ENCODE results near the gene HTR1E. TPM values are rescaled to one million over a fixed set of nuclear protein-coding genes. Genes with fewer than 3 reads are reported as not detected.

HTR1E gene
- total and polyA plus RNA-seq, 9 of the 15 experiments (the other 6 are each of a cell fraction or from before 2014, with no cell fraction given) = not detected

- Histone ChIP-seq H3K27ac (ENCODE audit: extremely low read depth, low read depth, low read length) (no peak overlapping the region), H3K9me3 (replicated peaks; ENCODE audit: control insufficient read depth, insufficient read depth, low read depth, low read length) (no peaks in the 10 kb centered on the region), H3K27me3 (ENCODE audit: control insufficient read depth in 2 of 2, insufficient read depth in 2 of 2, low read length in 2 of 2) (peaks cover 0 to 13% of the 10 kb centered on the region in 2 experiments; a peak in 3 of 5 replicates), H3K9me1 (ENCODE audit: control insufficient read depth, insufficient read depth, low read length) (no peaks in the 10 kb centered on the region), H2AFZ (ENCODE audit: low read depth, low read length) (no peak overlapping the region), H3K36me3 (ENCODE audit: control insufficient read depth, insufficient read depth, low read length) (no peaks in the 10 kb centered on the region), H3K4me1 (replicated peaks in 1 of 2; ENCODE audit: control insufficient read depth in 2 of 2, insufficient read depth in 2 of 2, low read length in 2 of 2) (no peaks in the 10 kb centered on the region), H4K20me1 (replicated peaks; ENCODE audit: control insufficient read depth, insufficient read depth, low read length) (no peaks in the 10 kb centered on the region), H3K79me2 (ENCODE audit: control insufficient read depth, insufficient read depth, low read length) (no peaks in the 10 kb centered on the region), H3K4me2 (ENCODE audit: insufficient read depth, low read length) (no peak overlapping the region), H3K4me3 (no peak overlapping the region), H3K9ac (ENCODE audit: insufficient read depth in 1 of 2, low read depth in 2 of 2, low read length in 2 of 2) (no peak overlapping the region)
- BruUV-seq (replicated peaks) = no TSS peak
- FAIRE-seq = no peak
- POLR2A ChIA-PET = no interaction called here
- WGBS (ENCODE audit: insufficient coverage, low coverage, missing lambda C conversion rate) = 0% methylated on average over 3 of the region's 3 CpGs
- no peak for DNase-seq (ENCODE audit: extremely low read depth in 1 of 4, low spot score in 3 of 4)
- in situ Hi-C loops (cut with MboI) (no loop called here), intact Hi-C loops (cut with micrococcal nuclease) (no loop called here)
- TF ChIP-seq MAFG (tag; conservative IDR thresholded peaks at IDR 0.05) = peak; percentile 47; the same call in 1 of the 2 replicates
- TF ChIP-seq C11orf30 (IDR thresholded peaks at IDR 0.05; ENCODE audit: low read depth) = peak; percentile 50
- peak; percentile 69 for TF ChIP-seq ZNF316 (IDR thresholded peaks at IDR 0.05)
- no peak for TF ChIP-seq TAF15 (IDR thresholded peaks at IDR 0.05; ENCODE audit: low read depth, low read length)
- TF ChIP-seq, protein P1, sequence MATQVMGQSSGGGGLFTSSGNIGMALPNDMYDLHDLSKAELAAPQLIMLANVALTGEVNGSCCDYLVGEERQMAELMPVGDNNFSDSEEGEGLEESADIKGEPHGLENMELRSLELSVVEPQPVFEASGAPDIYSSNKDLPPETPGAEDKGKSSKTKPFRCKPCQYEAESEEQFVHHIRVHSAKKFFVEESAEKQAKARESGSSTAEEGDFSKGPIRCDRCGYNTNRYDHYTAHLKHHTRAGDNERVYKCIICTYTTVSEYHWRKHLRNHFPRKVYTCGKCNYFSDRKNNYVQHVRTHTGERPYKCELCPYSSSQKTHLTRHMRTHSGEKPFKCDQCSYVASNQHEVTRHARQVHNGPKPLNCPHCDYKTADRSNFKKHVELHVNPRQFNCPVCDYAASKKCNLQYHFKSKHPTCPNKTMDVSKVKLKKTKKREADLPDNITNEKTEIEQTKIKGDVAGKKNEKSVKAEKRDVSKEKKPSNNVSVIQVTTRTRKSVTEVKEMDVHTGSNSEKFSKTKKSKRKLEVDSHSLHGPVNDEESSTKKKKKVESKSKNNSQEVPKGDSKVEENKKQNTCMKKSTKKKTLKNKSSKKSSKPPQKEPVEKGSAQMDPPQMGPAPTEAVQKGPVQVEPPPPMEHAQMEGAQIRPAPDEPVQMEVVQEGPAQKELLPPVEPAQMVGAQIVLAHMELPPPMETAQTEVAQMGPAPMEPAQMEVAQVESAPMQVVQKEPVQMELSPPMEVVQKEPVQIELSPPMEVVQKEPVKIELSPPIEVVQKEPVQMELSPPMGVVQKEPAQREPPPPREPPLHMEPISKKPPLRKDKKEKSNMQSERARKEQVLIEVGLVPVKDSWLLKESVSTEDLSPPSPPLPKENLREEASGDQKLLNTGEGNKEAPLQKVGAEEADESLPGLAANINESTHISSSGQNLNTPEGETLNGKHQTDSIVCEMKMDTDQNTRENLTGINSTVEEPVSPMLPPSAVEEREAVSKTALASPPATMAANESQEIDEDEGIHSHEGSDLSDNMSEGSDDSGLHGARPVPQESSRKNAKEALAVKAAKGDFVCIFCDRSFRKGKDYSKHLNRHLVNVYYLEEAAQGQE (IDR thresholded peaks at IDR 0.05; ENCODE audit: borderline replicate concordance) = no peak
- TF ChIP-seq, protein P1 (CRISPR knock-in tag; IDR thresholded peaks at IDR 0.05; ENCODE audit: low read depth) = no peak
- TF ChIP-seq MAFF (IDR thresholded peaks at IDR 0.05; ENCODE audit: low read length) = peak; percentile 23; the same call in 1 of the 2 replicates
- TF ChIP-seq KDM2B (CRISPR knock-in tag; IDR thresholded peaks at IDR 0.05) = no peak
- CTCF ChIA-PET (ENCODE audit: low intra/inter-chr PET ratio) = no interaction called here
- ATAC-seq = no peak
Observed at GRCh38 chr6:87012743-87013142, 75.4 kb downstream of the HTR1E start.
